Smooth muscle cell (in vitro differentiated cells): ENCODE measurements around the gene LRRC46. TPM values are rescaled to one million over a fixed set of nuclear protein-coding genes. Genes with fewer than 3 reads are reported as not detected.
A peak's percentile ranks its signal among the peaks of the same experiment; 100 is the strongest.

Source experiments
- DNase-seq: peaks from one replicate; lab custom pipeline; 2025; ENCODE audit not compliant: unreplicated experiment; lab: John Stamatoyannopoulos, UW
- H2AFZ ChIP-seq: fragments of 200-600 bp; sonication (generic); 2 replicates; pipeline ENCODE4 v1.6.0; 2016; ENCODE audit warnings: antibody characterized with exemption, low read depth, mild to moderate bottlenecking
- H3F3A ChIP-seq: fragments of 200-600 bp; sonication (generic); 2 replicates; pipeline ENCODE4 v1.6.0; 2017; ENCODE audit warnings: antibody characterized with exemption, low read depth
- H3K27ac ChIP-seq: fragments of 200-600 bp; sonication (generic); 2 replicates; pipeline ENCODE4 v1.5.1; 2016; ENCODE audit warnings: low read depth, mild to moderate bottlenecking
- H3K27me3 ChIP-seq: fragments of 200-600 bp; sonication (generic); 2 replicates; pipeline ENCODE4 v1.6.1; 2016; ENCODE audit warnings: low read depth, mild to moderate bottlenecking
- H3K36me3 ChIP-seq: fragments of 200-600 bp; sonication (generic); 2 replicates; pipeline ENCODE4 v1.5.1; 2016; ENCODE audit warnings: low read depth
- H3K4me1 ChIP-seq: fragments of 200-600 bp; sonication (generic); 2 replicates; pipeline ENCODE4 v1.5.1; 2016; ENCODE audit warnings: low read depth
- H3K4me2 ChIP-seq: fragments of 200-600 bp; sonication (generic); 2 replicates; pipeline ENCODE4 v1.6.0; 2016; ENCODE audit warnings: mild to moderate bottlenecking
- H3K4me3 ChIP-seq: fragments of 200-600 bp; sonication (generic); 2 replicates; pipeline ENCODE4 v1.5.1; 2016; ENCODE audit warnings: mild to moderate bottlenecking
- H3K79me2 ChIP-seq: fragments of 200-600 bp; sonication (generic); 2 replicates; pipeline ENCODE4 v1.6.0; 2016; ENCODE audit warnings: low read depth, mild to moderate bottlenecking
- H3K9ac ChIP-seq: fragments of 200-600 bp; sonication (generic); 2 replicates; pipeline ENCODE4 v1.6.0; 2016; ENCODE audit warnings: low read depth
- H3K9me3 ChIP-seq: fragments of 200-600 bp; sonication (generic); replicated peaks from 2 replicates; pipeline ENCODE4 v1.5.1; 2016; ENCODE audit warnings: low read depth
- H4K20me1 ChIP-seq: fragments of 200-600 bp; sonication (generic); 2 replicates; pipeline ENCODE4 v1.6.0; 2016; ENCODE audit warnings: low read depth
- CTCF ChIP-seq: fragments of 200-600 bp; sonication (generic); IDR thresholded peaks from 2 replicates; pipeline ENCODE4 v1.5.1; 2017; ENCODE audit warnings: borderline replicate concordance, mild to moderate bottlenecking, antibody characterized with exemption; ENCODE audit not compliant: insufficient read depth, poor library complexity, severe bottlenecking
- WGBS: methylation state at CpG from one replicate; pipeline ENCODE4 v1.1.7; 2016; ENCODE audit warnings: low lambda C conversion rate; 5-methylcytosine and 5-hydroxymethylcytosine counted together
- polyA plus RNA-seq: library from polyadenylated mRNA; unstranded; fragments of >200 nt; fragmentation: Nextera tagmentation; extraction: Ambion mirVana; gene quantifications from 2 replicates; pipeline ENCODE4 v1.2.1, GENCODE V29; 2016
- total RNA-seq: library from RNA; depleted of rRNA; stranded (reverse); fragments of >200 nt; gene quantifications from 2 replicates; pipeline ENCODE4 v1.2.3, GENCODE V29; 2014

Gene LRRC46
- total and polyA plus RNA-seq, 2 experiments from 2014 or later: 0.26 TPM; not detected in 1

- Histone ChIP-seq H3K9ac (no peak overlapping the region), H3F3A (peaks cover 7% of the 10 kb centered on the region), H3K36me3 (no peaks in the 10 kb centered on the region), H3K4me2 (no peak overlapping the region), H3K27me3 (no peaks in the 10 kb centered on the region), H3K4me3 (no peak overlapping the region), H2AFZ (no peak overlapping the region), H3K4me1 (peaks cover 34% of the 10 kb centered on the region), H3K27ac (no peak overlapping the region), H3K9me3 (no peaks in the 10 kb centered on the region), H4K20me1 (peaks cover 31% of the 10 kb centered on the region), H3K79me2 (peaks cover 42% of the 10 kb centered on the region)
- DNase-seq: no peak
- WGBS: 40% methylated on average over 5 of the region's 5 CpGs
- TF ChIP-seq CTCF: no peak
Observed at GRCh38 chr17:47844227-47844626, 12.8 kb downstream of the LRRC46 start.

- Histone ChIP-seq H2AFZ (no peak overlapping the region), H3K27ac (no peak overlapping the region), H3F3A (peaks cover 7% of the 10 kb centered on the region), H4K20me1 (peaks cover 40% of the 10 kb centered on the region), H3K9me3 (no peaks in the 10 kb centered on the region), H3K4me2 (peak overlapping the region; percentile 20), H3K79me2 (peaks cover 44% of the 10 kb centered on the region), H3K4me1 (peaks cover 30% of the 10 kb centered on the region), H3K36me3 (no peaks in the 10 kb centered on the region), H3K9ac (no peak overlapping the region), H3K4me3 (no peak overlapping the region), H3K27me3 (no peaks in the 10 kb centered on the region)
- peak; percentile 33 for TF ChIP-seq CTCF
- WGBS: 83% methylated on average over 4 of the region's 4 CpGs
- DNase-seq: no peak
Observed at GRCh38 chr17:47844814-47845715, 13.6 kb downstream of the LRRC46 start.

GRCh38 chr17:47845716-47846075 is 14.2 kb downstream of the LRRC46 start:
- H3F3A ChIP-seq: peaks cover 12% of the 10 kb centered on the region
- H3K79me2 ChIP-seq: peaks cover 46% of the 10 kb centered on the region
- no peak overlapping the region for H3K4me3 ChIP-seq
- TF ChIP-seq CTCF: no peak
- 81% methylated on average over 3 of the region's 3 CpGs for WGBS
- peaks cover 44% of the 10 kb centered on the region for H4K20me1 ChIP-seq
- H3K27ac ChIP-seq: no peak overlapping the region
- no peak overlapping the region for H3K9ac ChIP-seq
- no peaks in the 10 kb centered on the region for H3K9me3 ChIP-seq
- no peaks in the 10 kb centered on the region for H3K27me3 ChIP-seq
- DNase-seq: no peak
- H3K36me3 ChIP-seq: no peaks in the 10 kb centered on the region
- H2AFZ ChIP-seq: no peak overlapping the region
- peaks cover 33% of the 10 kb centered on the region for H3K4me1 ChIP-seq
- H3K4me2 ChIP-seq: peak overlapping the region; percentile 93
